Liver (tissue), 9 donors: Measurements from ENCODE around the gene PXDN. TPM values are rescaled to one million over a fixed set of nuclear protein-coding genes. Genes with fewer than 3 reads are reported as not detected.
A peak's percentile ranks its signal among the peaks of the same experiment; 100 is the strongest.

Source experiments
- DNase-seq: peaks from one replicate; pipeline ENCODE4 v3.0.0-alpha.2; 2017; ENCODE audit warnings: low spot score
- H3K27ac ChIP-seq, 2 donors: one replicate each; pipeline ENCODE4 v1.7.0; 2013; ENCODE audit warnings: inconsistent platforms in 2 of 2, low read length in 2 of 2, control low read depth in 1 of 2, low read depth in 1 of 2, mild to moderate bottlenecking in 1 of 2
- H3K27me3 ChIP-seq, 4 donors: one replicate each; pipeline versions ENCODE4 v1.6.1 to v1.7.0; 2013; ENCODE audit warnings: low read length in 3 of 4, inconsistent platforms in 1 of 4, mild to moderate bottlenecking in 1 of 4, moderate library complexity in 1 of 4; ENCODE audit not compliant: control insufficient read depth in 4 of 4, insufficient read depth in 4 of 4
- H3K36me3 ChIP-seq, 4 donors: one replicate each; pipeline versions ENCODE4 v1.6.1 to v1.7.0; 2013; ENCODE audit warnings: low read length in 3 of 4, mild to moderate bottlenecking in 3 of 4, low read depth in 1 of 4, moderate library complexity in 1 of 4; ENCODE audit not compliant: control insufficient read depth in 4 of 4, insufficient read depth in 3 of 4
- H3K4me1 ChIP-seq, 4 donors: one replicate each; pipeline versions ENCODE4 v1.6.1 to v1.7.0; 2013; ENCODE audit warnings: low read length in 3 of 4, mild to moderate bottlenecking in 3 of 4, moderate library complexity in 1 of 4; ENCODE audit not compliant: control insufficient read depth in 4 of 4, insufficient read depth in 4 of 4
- H3K4me3 ChIP-seq, 3 donors: one replicate each; pipeline versions ENCODE4 v1.6.1 to v1.7.0; 2013; ENCODE audit warnings: low read length in 3 of 3, control low read depth in 1 of 3, low read depth in 1 of 3, mild to moderate bottlenecking in 1 of 3
- H3K9ac ChIP-seq, 2 donors: one replicate each; pipeline ENCODE4 v1.7.0; 2013; ENCODE audit warnings: low read length in 2 of 2, mild to moderate bottlenecking in 2 of 2, moderate library complexity in 2 of 2, control low read depth in 1 of 2, low read depth in 1 of 2
- H3K9me3 ChIP-seq, 4 donors: one replicate each; pipeline versions ENCODE4 v1.6.1 to v1.7.0; 2013; ENCODE audit warnings: low read length in 3 of 4; ENCODE audit not compliant: control insufficient read depth in 4 of 4
- EGR1 ChIP-seq, 2 donors: IDR thresholded peaks; 2 replicates each; pipeline ENCODE4 v1.6.1; 2016 to 2018; ENCODE audit warnings: antibody characterized with exemption in 2 of 2, low read depth in 2 of 2
- FOXA1 ChIP-seq: IDR thresholded peaks from 2 replicates; pipeline ENCODE4 v1.6.1; 2016; ENCODE audit warnings: antibody characterized with exemption
- FOXA2 ChIP-seq: IDR thresholded peaks from 2 replicates; pipeline ENCODE4 v1.6.1; 2016; ENCODE audit warnings: antibody characterized with exemption
- GABPA ChIP-seq, 2 donors: IDR thresholded peaks in 1 of 2; conservative IDR thresholded peaks in 1 of 2; 2 replicates each; pipeline ENCODE4 v1.6.1; 2016; ENCODE audit warnings: antibody characterized with exemption in 2 of 2, mild to moderate bottlenecking in 1 of 2, moderate library complexity in 1 of 2
- HNF4A ChIP-seq, 2 donors: conservative IDR thresholded peaks; 2 replicates each; pipeline ENCODE4 v1.6.1; 2016; ENCODE audit warnings: antibody characterized with exemption in 2 of 2, mild to moderate bottlenecking in 2 of 2
- HNF4G ChIP-seq: IDR thresholded peaks from 2 replicates; pipeline ENCODE4 v1.6.1; 2016; ENCODE audit warnings: antibody characterized with exemption
- JUND ChIP-seq, 2 donors: IDR thresholded peaks; 2 replicates each; pipeline ENCODE4 v1.6.1; 2016; ENCODE audit warnings: antibody characterized with exemption in 2 of 2
- NR2F2 ChIP-seq: IDR thresholded peaks from 2 replicates; pipeline ENCODE4 v1.6.1; 2016; ENCODE audit warnings: antibody characterized with exemption
- RAD21 ChIP-seq, 2 donors: IDR thresholded peaks; 2 replicates each; pipeline ENCODE4 v1.6.1; 2016; ENCODE audit warnings: antibody characterized with exemption in 2 of 2, mild to moderate bottlenecking in 2 of 2
- RXRA ChIP-seq, 2 donors: IDR thresholded peaks; 2 replicates each; pipeline ENCODE4 v1.6.1; 2017 to 2018; ENCODE audit warnings: antibody characterized with exemption in 2 of 2, mild to moderate bottlenecking in 1 of 2
- SP1 ChIP-seq: IDR thresholded peaks from 2 replicates; pipeline ENCODE4 v1.6.1; 2018; ENCODE audit warnings: antibody characterized with exemption, mild to moderate bottlenecking
- TAF1 ChIP-seq: conservative IDR thresholded peaks from 2 replicates; pipeline ENCODE4 v1.6.1; 2016; ENCODE audit warnings: antibody characterized with exemption, mild to moderate bottlenecking
- YY1 ChIP-seq: IDR thresholded peaks from 2 replicates; pipeline ENCODE4 v1.6.1; 2016; ENCODE audit warnings: antibody characterized with exemption, mild to moderate bottlenecking
- WGBS: extraction: QIAGEN DNeasy Blood & Tissue Kit; methylation state at CpG from one replicate; pipeline ENCODE4 v1.1.7; 2013; 5-methylcytosine and 5-hydroxymethylcytosine counted together
- polyA plus RNA-seq, 2 donors: library from polyadenylated mRNA; stranded (reverse) in 1 of 2; unstranded in 1 of 2; fragments of 200-250 nt in 1 of 2; fragments of >200 nt in 1 of 2; fragmentation: Nextera tagmentation in 1 of 2; extraction: Ambion mirVana in 1 of 2; gene quantifications; one replicate each; pipeline versions ENCODE4 v1.2.1 to v1.2.3, GENCODE V29; 2013 to 2015
- total RNA-seq, 2 donors: library from RNA; depleted of rRNA; stranded (reverse); fragments of >200 nt; gene quantifications; one replicate each; pipeline ENCODE4 v1.2.3, GENCODE V29; 2014
- TF ChIP-seq, protein P1 (sequence below): IDR thresholded peaks from 2 replicates; pipeline ENCODE4 v1.6.1; 2016; ENCODE audit warnings: antibody characterized with exemption
- TF ChIP-seq, protein P2 (sequence below): IDR thresholded peaks from 2 replicates; pipeline ENCODE4 v1.6.1; 2016; ENCODE audit warnings: antibody characterized with exemption
- TF ChIP-seq, protein P3 (sequence below): IDR thresholded peaks from 2 replicates; pipeline ENCODE4 v1.6.1; 2016; ENCODE audit warnings: antibody characterized with exemption
- TF ChIP-seq, protein P4 (sequence below): IDR thresholded peaks from 2 replicates; pipeline ENCODE4 v1.6.1; 2016; ENCODE audit warnings: antibody characterized with exemption, mild to moderate bottlenecking
- TF ChIP-seq, protein P5 (sequence below): fragments of 150-350 bp; IDR thresholded peaks from 2 replicates; pipeline ENCODE4 v1.5.1; 2017; ENCODE audit warnings: improper control_type of control experiment, low read depth, low read length; ENCODE audit not compliant: missing input control
- donor health status: healthy.
- donor health status: healthy.
- donor health status: healthy.
- donor health status: healthy.
- donor health status: healthy.

PXDN gene, protein sequence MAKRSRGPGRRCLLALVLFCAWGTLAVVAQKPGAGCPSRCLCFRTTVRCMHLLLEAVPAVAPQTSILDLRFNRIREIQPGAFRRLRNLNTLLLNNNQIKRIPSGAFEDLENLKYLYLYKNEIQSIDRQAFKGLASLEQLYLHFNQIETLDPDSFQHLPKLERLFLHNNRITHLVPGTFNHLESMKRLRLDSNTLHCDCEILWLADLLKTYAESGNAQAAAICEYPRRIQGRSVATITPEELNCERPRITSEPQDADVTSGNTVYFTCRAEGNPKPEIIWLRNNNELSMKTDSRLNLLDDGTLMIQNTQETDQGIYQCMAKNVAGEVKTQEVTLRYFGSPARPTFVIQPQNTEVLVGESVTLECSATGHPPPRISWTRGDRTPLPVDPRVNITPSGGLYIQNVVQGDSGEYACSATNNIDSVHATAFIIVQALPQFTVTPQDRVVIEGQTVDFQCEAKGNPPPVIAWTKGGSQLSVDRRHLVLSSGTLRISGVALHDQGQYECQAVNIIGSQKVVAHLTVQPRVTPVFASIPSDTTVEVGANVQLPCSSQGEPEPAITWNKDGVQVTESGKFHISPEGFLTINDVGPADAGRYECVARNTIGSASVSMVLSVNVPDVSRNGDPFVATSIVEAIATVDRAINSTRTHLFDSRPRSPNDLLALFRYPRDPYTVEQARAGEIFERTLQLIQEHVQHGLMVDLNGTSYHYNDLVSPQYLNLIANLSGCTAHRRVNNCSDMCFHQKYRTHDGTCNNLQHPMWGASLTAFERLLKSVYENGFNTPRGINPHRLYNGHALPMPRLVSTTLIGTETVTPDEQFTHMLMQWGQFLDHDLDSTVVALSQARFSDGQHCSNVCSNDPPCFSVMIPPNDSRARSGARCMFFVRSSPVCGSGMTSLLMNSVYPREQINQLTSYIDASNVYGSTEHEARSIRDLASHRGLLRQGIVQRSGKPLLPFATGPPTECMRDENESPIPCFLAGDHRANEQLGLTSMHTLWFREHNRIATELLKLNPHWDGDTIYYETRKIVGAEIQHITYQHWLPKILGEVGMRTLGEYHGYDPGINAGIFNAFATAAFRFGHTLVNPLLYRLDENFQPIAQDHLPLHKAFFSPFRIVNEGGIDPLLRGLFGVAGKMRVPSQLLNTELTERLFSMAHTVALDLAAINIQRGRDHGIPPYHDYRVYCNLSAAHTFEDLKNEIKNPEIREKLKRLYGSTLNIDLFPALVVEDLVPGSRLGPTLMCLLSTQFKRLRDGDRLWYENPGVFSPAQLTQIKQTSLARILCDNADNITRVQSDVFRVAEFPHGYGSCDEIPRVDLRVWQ (N-terminal part only)
- 10 to 100 TPM; 19.1 to 21.5 TPM for total RNA-seq
- polyA plus RNA-seq: 10 to 100 TPM in 1 of 2 donors, 1 to 10 TPM in 1; 4.2 to 14.7 TPM

DNA sequence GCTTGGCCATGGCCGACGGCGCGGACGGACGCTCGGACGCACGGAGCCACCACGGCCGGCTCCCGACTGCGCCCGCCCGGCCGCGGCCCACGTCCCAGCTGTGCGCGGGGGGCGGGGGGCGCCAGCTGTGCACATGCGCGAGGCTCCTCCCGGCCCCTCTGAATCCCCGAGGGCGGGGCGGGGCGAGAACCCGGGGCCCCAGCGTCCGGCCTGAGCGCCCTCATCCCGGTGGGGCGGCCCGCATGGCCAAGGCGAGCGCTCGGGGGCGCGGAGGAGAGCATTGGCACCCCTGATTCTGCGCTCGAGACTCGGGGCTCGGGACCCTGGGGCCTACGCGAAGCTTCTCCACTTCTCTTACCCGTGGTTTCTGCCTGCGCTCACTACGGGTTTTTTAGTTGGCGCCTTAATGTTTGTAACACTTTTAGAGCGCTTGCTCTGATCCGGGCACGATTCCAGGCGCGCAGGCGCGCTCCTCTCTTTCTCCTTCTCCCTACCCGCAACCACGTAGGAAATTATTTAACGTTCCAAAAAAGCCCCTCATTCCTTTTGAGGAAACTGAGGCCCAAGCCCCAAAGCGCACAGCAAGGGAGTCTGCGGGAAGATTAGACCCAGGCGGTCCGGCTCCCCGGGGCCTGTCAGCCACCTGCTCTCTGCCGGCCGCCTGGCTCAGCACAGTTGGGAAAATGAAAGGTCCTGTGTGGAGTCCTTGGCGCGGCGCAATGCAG is at the start of gene PXDN:
PXDN (minus strand) TSS at position 70 of the 725 bp plus-strand sequence; CDS start at position 10, 60 bp downstream.
- H3K36me3 ChIP-seq: no peaks in the 10 kb centered on the region
- peak within 1 kb of the TSS in 1 of 3 donors; percentile 49 for H3K4me3 ChIP-seq
- peaks cover 0 to 9% (median 1%) of the 10 kb centered on the region in 4 donors for H3K4me1 ChIP-seq
- no peak within 1 kb of the TSS for H3K9ac ChIP-seq
- TF ChIP-seq RAD21 (IDR thresholded peaks at IDR 0.05) (no peak), FOXA2 (no peak), RXRA (IDR thresholded peaks at IDR 0.05) (no peak), YY1 (no peak), FOXA1 (no peak), JUND (IDR thresholded peaks at IDR 0.05) (no peak), GABPA (IDR thresholded peaks at IDR 0.05 in 1 of 2, conservative IDR thresholded peaks at IDR 0.05 in 1 of 2) (no peak), SP1 (no peak), EGR1 (IDR thresholded peaks at IDR 0.05; ENCODE audit: low read depth in 2 of 2) (no peak), NR2F2 (no peak), HNF4G (no peak), TAF1 (no peak), HNF4A (conservative IDR thresholded peaks at IDR 0.05) (no peak)
- TF ChIP-seq, protein P1, sequence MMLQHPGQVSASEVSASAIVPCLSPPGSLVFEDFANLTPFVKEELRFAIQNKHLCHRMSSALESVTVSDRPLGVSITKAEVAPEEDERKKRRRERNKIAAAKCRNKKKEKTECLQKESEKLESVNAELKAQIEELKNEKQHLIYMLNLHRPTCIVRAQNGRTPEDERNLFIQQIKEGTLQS: no peak
- TF ChIP-seq, protein P2, sequence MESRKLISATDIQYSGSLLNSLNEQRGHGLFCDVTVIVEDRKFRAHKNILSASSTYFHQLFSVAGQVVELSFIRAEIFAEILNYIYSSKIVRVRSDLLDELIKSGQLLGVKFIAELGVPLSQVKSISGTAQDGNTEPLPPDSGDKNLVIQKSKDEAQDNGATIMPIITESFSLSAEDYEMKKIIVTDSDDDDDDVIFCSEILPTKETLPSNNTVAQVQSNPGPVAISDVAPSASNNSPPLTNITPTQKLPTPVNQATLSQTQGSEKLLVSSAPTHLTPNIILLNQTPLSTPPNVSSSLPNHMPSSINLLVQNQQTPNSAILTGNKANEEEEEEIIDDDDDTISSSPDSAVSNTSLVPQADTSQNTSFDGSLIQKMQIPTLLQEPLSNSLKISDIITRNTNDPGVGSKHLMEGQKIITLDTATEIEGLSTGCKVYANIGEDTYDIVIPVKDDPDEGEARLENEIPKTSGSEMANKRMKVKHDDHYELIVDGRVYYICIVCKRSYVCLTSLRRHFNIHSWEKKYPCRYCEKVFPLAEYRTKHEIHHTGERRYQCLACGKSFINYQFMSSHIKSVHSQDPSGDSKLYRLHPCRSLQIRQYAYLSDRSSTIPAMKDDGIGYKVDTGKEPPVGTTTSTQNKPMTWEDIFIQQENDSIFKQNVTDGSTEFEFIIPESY: no peak
- TF ChIP-seq, protein P3, sequence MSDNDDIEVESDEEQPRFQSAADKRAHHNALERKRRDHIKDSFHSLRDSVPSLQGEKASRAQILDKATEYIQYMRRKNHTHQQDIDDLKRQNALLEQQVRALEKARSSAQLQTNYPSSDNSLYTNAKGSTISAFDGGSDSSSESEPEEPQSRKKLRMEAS: no peak
- TF ChIP-seq, protein P4, sequence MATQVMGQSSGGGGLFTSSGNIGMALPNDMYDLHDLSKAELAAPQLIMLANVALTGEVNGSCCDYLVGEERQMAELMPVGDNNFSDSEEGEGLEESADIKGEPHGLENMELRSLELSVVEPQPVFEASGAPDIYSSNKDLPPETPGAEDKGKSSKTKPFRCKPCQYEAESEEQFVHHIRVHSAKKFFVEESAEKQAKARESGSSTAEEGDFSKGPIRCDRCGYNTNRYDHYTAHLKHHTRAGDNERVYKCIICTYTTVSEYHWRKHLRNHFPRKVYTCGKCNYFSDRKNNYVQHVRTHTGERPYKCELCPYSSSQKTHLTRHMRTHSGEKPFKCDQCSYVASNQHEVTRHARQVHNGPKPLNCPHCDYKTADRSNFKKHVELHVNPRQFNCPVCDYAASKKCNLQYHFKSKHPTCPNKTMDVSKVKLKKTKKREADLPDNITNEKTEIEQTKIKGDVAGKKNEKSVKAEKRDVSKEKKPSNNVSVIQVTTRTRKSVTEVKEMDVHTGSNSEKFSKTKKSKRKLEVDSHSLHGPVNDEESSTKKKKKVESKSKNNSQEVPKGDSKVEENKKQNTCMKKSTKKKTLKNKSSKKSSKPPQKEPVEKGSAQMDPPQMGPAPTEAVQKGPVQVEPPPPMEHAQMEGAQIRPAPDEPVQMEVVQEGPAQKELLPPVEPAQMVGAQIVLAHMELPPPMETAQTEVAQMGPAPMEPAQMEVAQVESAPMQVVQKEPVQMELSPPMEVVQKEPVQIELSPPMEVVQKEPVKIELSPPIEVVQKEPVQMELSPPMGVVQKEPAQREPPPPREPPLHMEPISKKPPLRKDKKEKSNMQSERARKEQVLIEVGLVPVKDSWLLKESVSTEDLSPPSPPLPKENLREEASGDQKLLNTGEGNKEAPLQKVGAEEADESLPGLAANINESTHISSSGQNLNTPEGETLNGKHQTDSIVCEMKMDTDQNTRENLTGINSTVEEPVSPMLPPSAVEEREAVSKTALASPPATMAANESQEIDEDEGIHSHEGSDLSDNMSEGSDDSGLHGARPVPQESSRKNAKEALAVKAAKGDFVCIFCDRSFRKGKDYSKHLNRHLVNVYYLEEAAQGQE: no peak
- TF ChIP-seq, protein P5, sequence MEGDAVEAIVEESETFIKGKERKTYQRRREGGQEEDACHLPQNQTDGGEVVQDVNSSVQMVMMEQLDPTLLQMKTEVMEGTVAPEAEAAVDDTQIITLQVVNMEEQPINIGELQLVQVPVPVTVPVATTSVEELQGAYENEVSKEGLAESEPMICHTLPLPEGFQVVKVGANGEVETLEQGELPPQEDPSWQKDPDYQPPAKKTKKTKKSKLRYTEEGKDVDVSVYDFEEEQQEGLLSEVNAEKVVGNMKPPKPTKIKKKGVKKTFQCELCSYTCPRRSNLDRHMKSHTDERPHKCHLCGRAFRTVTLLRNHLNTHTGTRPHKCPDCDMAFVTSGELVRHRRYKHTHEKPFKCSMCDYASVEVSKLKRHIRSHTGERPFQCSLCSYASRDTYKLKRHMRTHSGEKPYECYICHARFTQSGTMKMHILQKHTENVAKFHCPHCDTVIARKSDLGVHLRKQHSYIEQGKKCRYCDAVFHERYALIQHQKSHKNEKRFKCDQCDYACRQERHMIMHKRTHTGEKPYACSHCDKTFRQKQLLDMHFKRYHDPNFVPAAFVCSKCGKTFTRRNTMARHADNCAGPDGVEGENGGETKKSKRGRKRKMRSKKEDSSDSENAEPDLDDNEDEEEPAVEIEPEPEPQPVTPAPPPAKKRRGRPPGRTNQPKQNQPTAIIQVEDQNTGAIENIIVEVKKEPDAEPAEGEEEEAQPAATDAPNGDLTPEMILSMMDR: no peak
- peak within 1 kb of the TSS; percentile 64 to 70 for H3K27ac ChIP-seq
- no peaks in the 10 kb centered on the region for H3K9me3 ChIP-seq
- no peak for DNase-seq
- H3K27me3 ChIP-seq: peaks cover 0 to 4% (median 0%) of the 10 kb centered on the region in 4 donors
- WGBS: 4% methylated on average over 71 of the region's 71 CpGs
